Measurements from ENCODE around the gene DDX60.

GRCh38 chr4:168279556-168279955, 39.0 kb downstream of the DDX60 start:
- TF ChIP-seq CTCF (IDR thresholded peaks at IDR 0.05; ENCODE audit: low read depth, low read length, missing input control), result no peak
- TF ChIP-seq MAX (IDR thresholded peaks at IDR 0.05), result no peak
- no peak for TF ChIP-seq EGR1 (IDR thresholded peaks at IDR 0.05; ENCODE audit: low read depth in 2 of 2)
- TF ChIP-seq REST (IDR thresholded peaks at IDR 0.05), result no peak
- no peak for TF ChIP-seq RAD21 (IDR thresholded peaks at IDR 0.05)
- no peak for TF ChIP-seq GABPA (IDR thresholded peaks at IDR 0.05 in 1 of 2, conservative IDR thresholded peaks at IDR 0.05 in 1 of 2)
- no peak for TF ChIP-seq JUND (IDR thresholded peaks at IDR 0.05)
- TF ChIP-seq RXRA (IDR thresholded peaks at IDR 0.05), result no peak
- TF ChIP-seq ZBTB33 (IDR thresholded peaks at IDR 0.05), result no peak
- no peak for TF ChIP-seq HNF4A (conservative IDR thresholded peaks at IDR 0.05)
- no peak for TF ChIP-seq SP1 (IDR thresholded peaks at IDR 0.05)
